DMS114 treated with DMSO at 0.1 percent for 48 hours (cell line): ENCODE measurements around the gene PCID2.
"Not testable (repeated sequence)": the region's sequence is repeated elsewhere in the genome, so short reads cannot be mapped to it uniquely, and the experiment has no call there.

ENCODE experiments used
- DNase-seq: peaks from one replicate; lab custom pipeline; 2025; ENCODE audit not compliant: unreplicated experiment; lab: John Stamatoyannopoulos, UW

PCID2 gene

GRCh38 chr13:113167155-113167554 lies 41.3 kb downstream of the PCID2 start:
- DNase-seq = no peak

- DNase-seq = no peak
Observed at GRCh38 chr13:113166681-113167080, 41.8 kb downstream of the PCID2 start.

GRCh38 chr13:113166266-113166665 lies 42.2 kb downstream of the PCID2 start:
- no peak for DNase-seq

GRCh38 chr13:113164492-113164891 lies 44.0 kb downstream of the PCID2 start:
- no peak for DNase-seq

- DNase-seq = no peak
Observed at GRCh38 chr13:113162783-113163685, 45.4 kb downstream of the PCID2 start.

GRCh38 chr13:113161975-113162374 lies 46.5 kb downstream of the PCID2 start:
- DNase-seq = not testable (repeated sequence)

GRCh38 chr13:113161433-113161832 lies 47.0 kb downstream of the PCID2 start:
- DNase-seq = no peak

GRCh38 chr13:113160983-113161382 lies 47.5 kb downstream of the PCID2 start:
- no peak for DNase-seq

- no peak for DNase-seq
Observed at GRCh38 chr13:113159701-113160100, 48.8 kb downstream of the PCID2 start.

- DNase-seq = no peak
Observed at GRCh38 chr13:113158946-113159345, 49.5 kb downstream of the PCID2 start.

GRCh38 chr13:113157929-113158747 lies 50.3 kb downstream of the PCID2 start, which contains the start of gene PROZ:
TSS of gene PROZ (plus strand) at chr13:113158648. CDS start at chr13:113158661, 13 bp downstream.
- DNase-seq = no peak

- DNase-seq = no peak
Observed at GRCh38 chr13:113157206-113157928, 51.1 kb downstream of the PCID2 start.

GRCh38 chr13:113155982-113156655 lies 52.4 kb downstream of the PCID2 start:
- no peak for DNase-seq

GRCh38 chr13:113155201-113155600 lies 53.3 kb downstream of the PCID2 start:
- no peak for DNase-seq

- DNase-seq = no peak
Observed at GRCh38 chr13:113153810-113154748, 54.4 kb downstream of the PCID2 start.

- no peak for DNase-seq
Observed at GRCh38 chr13:113152984-113153809, 55.3 kb downstream of the PCID2 start.

GRCh38 chr13:113152691-113152983 lies 55.8 kb downstream of the PCID2 start:
- DNase-seq = no peak

GRCh38 chr13:113151745-113152690 lies 56.5 kb downstream of the PCID2 start:
- DNase-seq = no peak
